Spleen (tissue), 7 donors: ENCODE results near the gene MYO1D.

Source experiments
- CTCF ChIP-seq, 11 experiments: fragments of 200-600 bp in 7 of 11; fragments of 450-650 bp in 4 of 11; sonication (generic) in 4 of 11; IDR thresholded peaks in 8 of 11; conservative IDR thresholded peaks in 3 of 11; 1 replicate in 7 of 11; 2 replicates in 4 of 11; pipeline versions ENCODE4 v1.4.0 to v1.8.0; 2016 to 2021; ENCODE audit warnings: antibody characterized with exemption in 11 of 11, inconsistent platforms in 4 of 11, mild to moderate bottlenecking in 1 of 11
- POLR2AphosphoS5 ChIP-seq, 3 donors: sonication (generic); formaldehyde crosslinking; IDR thresholded peaks; one replicate each; pipeline ENCODE4 v1.5.1; 2017; ENCODE audit warnings: antibody characterized with exemption in 3 of 3
- donor health status: DM: no; HTN: no; CAD: no; lungs with moderate emphysema.
- donor health status: DM: no; HTN: no; CAD: no.
- donor health status: DM: no; HTN: no; CAD: no.

- no peak for TF ChIP-seq POLR2AphosphoS5 (IDR thresholded peaks at IDR 0.05)
- no peak for TF ChIP-seq CTCF (IDR thresholded peaks at IDR 0.05 in 8 of 11, conservative IDR thresholded peaks at IDR 0.05 in 3 of 11)
These were observed 22.7 kb downstream of the MYO1D start for GRCh38 chr17:32854207-32854606.
